SK-N-SH treated with all-trans-retinoic acid at 6 μM for 48 hours (cell line): ENCODE results near the gene TMEM185A.

ENCODE experiments used
- ARNTL ChIP-seq: fragments of 450-650 bp; formaldehyde crosslinking; IDR thresholded peaks from 2 replicates; pipeline ENCODE4 v1.5.0; 2020; ENCODE audit warnings: low read depth, mild to moderate bottlenecking, moderate library complexity, borderline replicate concordance
- CSDC2 ChIP-seq: fragments of 250-450 bp; sonication (Bioruptor Pico); IDR thresholded peaks from 2 replicates; pipeline ENCODE4 v1.5.0; 2020; ENCODE audit warnings: mild to moderate bottlenecking, moderate library complexity
- ESRRG ChIP-seq: fragments of 250-450 bp; sonication (Bioruptor Pico); IDR thresholded peaks from 2 replicates; pipeline ENCODE4 v1.6.1; 2021; ENCODE audit warnings: mild to moderate bottlenecking
- OSR1 ChIP-seq: fragments of 250-450 bp; sonication (Bioruptor Pico); IDR thresholded peaks from 2 replicates; pipeline ENCODE4 v1.8.0; 2022; ENCODE audit warnings: moderate library complexity, mild to moderate bottlenecking, inconsistent platforms
- RARB ChIP-seq: fragments of 250-450 bp; sonication (Bioruptor Pico); IDR thresholded peaks from 2 replicates; pipeline ENCODE4 v1.8.0; 2021; ENCODE audit warnings: mild to moderate bottlenecking, moderate library complexity
- SNAI2 ChIP-seq: fragments of 250-450 bp; sonication (Bioruptor Pico); IDR thresholded peaks from 2 replicates; pipeline ENCODE4 v1.5.0; 2020; ENCODE audit warnings: mild to moderate bottlenecking, moderate library complexity
- ZFP3 ChIP-seq: fragments of 250-450 bp; sonication (Bioruptor Pico); IDR thresholded peaks from 2 replicates; pipeline ENCODE4 v1.5.0; 2020; ENCODE audit warnings: mild to moderate bottlenecking, moderate library complexity
- TF ChIP-seq, protein P1 (sequence below): fragments of 250-450 bp; sonication (Bioruptor Pico); IDR thresholded peaks from 2 replicates; pipeline ENCODE4 v1.5.1; 2020; ENCODE audit warnings: low read depth, mild to moderate bottlenecking, moderate library complexity
- TF ChIP-seq, protein P2 (sequence below): fragments of 250-450 bp; sonication (Bioruptor Pico); IDR thresholded peaks from 2 replicates; pipeline ENCODE4 v1.8.0; 2020; ENCODE audit warnings: mild to moderate bottlenecking, moderate library complexity, borderline replicate concordance

DNA sequence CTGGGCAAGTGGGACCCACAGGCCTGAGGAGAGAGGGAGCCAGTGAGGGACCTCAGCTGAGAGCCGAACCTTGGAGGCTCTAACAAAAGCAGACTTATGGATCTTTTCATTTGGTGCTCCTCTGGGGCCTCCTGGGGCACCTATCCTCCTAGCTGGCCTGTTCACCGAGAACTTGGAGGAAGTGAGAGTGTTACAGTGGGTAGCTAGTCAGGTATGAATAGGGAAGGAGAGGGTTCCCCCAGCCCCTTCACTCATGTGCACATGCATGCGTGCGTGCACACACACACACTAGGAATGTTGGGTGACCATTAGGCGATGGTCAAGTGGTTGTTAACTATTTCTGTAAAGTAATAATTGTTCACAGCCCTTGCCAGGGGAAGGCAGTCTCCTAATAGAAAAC lies 18.6 kb upstream of the TMEM185A start:
- no peak for TF ChIP-seq RARB
- no peak for TF ChIP-seq OSR1
- TF ChIP-seq, protein P1, sequence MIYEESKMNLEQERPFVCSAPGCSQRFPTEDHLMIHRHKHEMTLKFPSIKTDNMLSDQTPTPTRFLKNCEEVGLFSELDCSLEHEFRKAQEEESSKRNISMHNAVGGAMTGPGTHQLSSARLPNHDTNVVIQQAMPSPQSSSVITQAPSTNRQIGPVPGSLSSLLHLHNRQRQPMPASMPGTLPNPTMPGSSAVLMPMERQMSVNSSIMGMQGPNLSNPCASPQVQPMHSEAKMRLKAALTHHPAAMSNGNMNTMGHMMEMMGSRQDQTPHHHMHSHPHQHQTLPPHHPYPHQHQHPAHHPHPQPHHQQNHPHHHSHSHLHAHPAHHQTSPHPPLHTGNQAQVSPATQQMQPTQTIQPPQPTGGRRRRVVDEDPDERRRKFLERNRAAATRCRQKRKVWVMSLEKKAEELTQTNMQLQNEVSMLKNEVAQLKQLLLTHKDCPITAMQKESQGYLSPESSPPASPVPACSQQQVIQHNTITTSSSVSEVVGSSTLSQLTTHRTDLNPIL (CRISPR knock-in tag) = no peak
- no peak for TF ChIP-seq ESRRG (CRISPR knock-in tag)
- no peak for TF ChIP-seq CSDC2 (CRISPR knock-in tag)
- TF ChIP-seq, protein P2, sequence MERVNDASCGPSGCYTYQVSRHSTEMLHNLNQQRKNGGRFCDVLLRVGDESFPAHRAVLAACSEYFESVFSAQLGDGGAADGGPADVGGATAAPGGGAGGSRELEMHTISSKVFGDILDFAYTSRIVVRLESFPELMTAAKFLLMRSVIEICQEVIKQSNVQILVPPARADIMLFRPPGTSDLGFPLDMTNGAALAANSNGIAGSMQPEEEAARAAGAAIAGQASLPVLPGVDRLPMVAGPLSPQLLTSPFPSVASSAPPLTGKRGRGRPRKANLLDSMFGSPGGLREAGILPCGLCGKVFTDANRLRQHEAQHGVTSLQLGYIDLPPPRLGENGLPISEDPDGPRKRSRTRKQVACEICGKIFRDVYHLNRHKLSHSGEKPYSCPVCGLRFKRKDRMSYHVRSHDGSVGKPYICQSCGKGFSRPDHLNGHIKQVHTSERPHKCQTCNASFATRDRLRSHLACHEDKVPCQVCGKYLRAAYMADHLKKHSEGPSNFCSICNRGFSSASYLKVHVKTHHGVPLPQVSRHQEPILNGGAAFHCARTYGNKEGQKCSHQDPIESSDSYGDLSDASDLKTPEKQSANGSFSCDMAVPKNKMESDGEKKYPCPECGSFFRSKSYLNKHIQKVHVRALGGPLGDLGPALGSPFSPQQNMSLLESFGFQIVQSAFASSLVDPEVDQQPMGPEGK (CRISPR knock-in tag) = no peak
- no peak for TF ChIP-seq ZFP3 (CRISPR knock-in tag)
- no peak for TF ChIP-seq SNAI2
- no peak for TF ChIP-seq ARNTL (CRISPR knock-in tag)
